ENCODE measurements around the gene BLMH.

Gene BLMH

DNA sequence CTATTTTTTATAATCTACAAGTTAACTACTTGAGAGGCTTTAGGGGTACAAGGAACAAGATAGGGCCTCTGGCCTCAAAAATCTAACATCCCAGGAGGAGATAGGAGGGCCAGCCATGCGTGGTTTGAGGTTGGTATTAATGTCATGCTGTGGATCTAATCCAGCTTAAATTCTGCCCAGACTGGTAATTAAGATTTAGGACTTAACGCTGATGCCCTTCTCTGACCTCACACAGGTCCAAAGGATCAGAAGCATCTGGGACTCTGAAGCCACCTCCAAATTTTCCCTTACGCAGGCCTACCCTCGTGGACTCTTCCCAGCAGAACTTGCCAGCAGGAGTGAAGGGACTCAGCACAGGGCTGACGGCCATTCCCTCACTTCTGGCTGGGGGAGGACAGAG lies 71.3 kb downstream of the BLMH start:
- TF ChIP-seq, protein P1, sequence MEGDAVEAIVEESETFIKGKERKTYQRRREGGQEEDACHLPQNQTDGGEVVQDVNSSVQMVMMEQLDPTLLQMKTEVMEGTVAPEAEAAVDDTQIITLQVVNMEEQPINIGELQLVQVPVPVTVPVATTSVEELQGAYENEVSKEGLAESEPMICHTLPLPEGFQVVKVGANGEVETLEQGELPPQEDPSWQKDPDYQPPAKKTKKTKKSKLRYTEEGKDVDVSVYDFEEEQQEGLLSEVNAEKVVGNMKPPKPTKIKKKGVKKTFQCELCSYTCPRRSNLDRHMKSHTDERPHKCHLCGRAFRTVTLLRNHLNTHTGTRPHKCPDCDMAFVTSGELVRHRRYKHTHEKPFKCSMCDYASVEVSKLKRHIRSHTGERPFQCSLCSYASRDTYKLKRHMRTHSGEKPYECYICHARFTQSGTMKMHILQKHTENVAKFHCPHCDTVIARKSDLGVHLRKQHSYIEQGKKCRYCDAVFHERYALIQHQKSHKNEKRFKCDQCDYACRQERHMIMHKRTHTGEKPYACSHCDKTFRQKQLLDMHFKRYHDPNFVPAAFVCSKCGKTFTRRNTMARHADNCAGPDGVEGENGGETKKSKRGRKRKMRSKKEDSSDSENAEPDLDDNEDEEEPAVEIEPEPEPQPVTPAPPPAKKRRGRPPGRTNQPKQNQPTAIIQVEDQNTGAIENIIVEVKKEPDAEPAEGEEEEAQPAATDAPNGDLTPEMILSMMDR (conservative IDR thresholded peaks at IDR 0.05; ENCODE audit: low read depth), result no peak
- ChIA-PET POLR2A (ENCODE audit: low non-redundant PET) (no interaction called here), CTCF (interaction anchor here (0.5 to 0.6 kb wide), 2 partner anchors 22 to 461 kb away, joined by 3 to 4 read pairs; no protein-coding TSS in a partner anchor)
- DNase-seq (ENCODE audit: low spot score), result no peak
- no peak overlapping the region for H3K27ac ChIP-seq

DNA sequence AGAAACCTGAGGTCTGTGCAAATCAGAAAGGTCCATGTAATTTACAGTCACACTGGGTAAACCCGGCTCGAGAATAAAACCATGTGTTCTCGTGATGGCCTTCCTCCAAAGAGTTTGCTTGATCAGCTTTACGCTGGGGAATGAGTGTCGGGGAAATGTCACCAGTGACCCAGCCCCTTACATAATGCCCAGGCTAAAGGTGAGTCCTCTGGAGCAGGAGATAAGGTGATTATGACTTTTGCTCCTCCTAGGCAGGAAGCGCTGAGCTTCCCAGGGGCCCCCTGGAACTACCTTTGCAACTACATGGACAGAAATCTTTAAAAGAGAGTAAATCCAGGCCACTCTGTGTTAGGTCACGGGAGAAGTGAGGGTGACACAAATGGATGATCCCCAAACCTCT lies 71.9 kb downstream of the BLMH start:
- CTCF ChIA-PET, result interaction anchor here (0.6 to 1.5 kb wide), 2 partner anchors 13 to 22 kb away, joined by 3 to 4 read pairs; no protein-coding TSS in a partner anchor
- DNase-seq (ENCODE audit: low spot score), result no peak
- TF ChIP-seq, protein P1 (conservative IDR thresholded peaks at IDR 0.05; ENCODE audit: low read depth), result no peak
- H3K27ac ChIP-seq, result no peak overlapping the region
- POLR2A ChIA-PET (ENCODE audit: low non-redundant PET), result no interaction called here

DNA sequence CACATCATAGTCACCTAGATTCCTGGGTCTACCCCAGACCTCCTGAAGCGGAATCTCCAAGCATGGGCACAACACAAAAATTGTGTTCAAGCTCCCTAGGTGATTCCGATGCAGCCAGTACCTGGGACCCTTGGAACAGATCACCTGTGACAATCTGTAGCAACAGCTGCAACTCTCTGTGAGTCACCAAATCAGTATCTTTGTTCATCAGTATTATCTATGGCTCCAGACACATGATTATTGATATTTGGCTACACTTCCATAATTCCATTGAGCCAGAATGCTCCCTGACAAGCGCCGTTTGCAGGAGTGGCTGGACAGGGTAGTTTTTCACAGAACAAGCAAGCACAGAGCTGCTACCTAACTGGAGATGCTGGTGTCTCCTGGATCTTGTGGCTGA lies 72.4 kb downstream of the BLMH start:
- TF ChIP-seq, protein P1 (conservative IDR thresholded peaks at IDR 0.05; ENCODE audit: low read depth), result no peak
- POLR2A ChIA-PET (ENCODE audit: low non-redundant PET), result no interaction called here
- CTCF ChIA-PET, result interaction anchor here (1.5 kb wide), 1 partner anchor 13 kb away, joined by 3 read pairs; no protein-coding TSS in a partner anchor
- no peak for DNase-seq (ENCODE audit: low spot score)
- no peak overlapping the region for H3K27ac ChIP-seq

DNA sequence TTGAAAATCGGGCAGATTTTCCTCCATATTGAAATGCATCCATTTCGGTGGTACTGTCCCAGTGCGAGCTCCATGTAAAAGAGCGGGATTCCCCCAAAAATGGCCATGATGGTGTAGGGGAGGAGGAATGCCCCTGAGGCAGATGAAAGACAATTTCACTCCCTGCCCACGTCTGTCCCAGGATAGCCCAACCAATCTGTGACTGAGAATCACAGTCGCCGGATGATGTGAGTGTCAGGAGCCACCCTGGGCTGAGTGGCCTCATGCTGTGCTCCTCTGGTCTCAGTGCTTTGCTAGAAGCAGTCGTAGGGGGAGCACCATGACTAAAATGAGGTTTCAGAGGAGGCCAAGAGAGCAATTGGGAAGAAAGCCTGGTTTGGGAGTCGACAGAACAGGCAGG lies 72.9 kb downstream of the BLMH start:
- DNase-seq (ENCODE audit: low spot score), result no peak
- TF ChIP-seq, protein P1 (conservative IDR thresholded peaks at IDR 0.05; ENCODE audit: low read depth), result no peak
- POLR2A ChIA-PET (ENCODE audit: low non-redundant PET), result no interaction called here

DNA sequence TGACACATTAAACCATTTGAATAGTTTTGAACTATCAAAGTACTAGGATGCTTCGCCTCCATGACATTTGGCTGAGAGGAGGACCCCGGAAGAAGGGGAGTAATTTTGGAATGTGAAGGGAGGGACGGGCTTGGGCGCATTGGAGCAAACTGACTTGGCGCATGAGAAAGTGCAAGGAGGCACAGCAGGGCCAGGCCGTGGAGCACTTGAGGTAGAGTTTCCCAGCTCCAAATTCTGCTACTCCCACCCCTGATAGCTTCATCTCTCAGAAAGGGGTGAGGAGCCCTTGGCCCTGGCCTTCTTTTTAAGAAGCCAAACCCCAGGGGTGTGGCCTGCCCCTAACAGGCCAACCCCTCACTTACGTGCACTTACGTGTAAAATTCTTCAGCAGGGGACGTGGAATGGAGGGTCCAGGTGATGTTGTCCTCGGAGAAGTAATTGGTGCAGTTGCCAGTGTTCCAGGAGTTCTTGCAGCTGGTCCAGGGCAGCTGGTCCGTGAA lies 73.9 kb downstream of the BLMH start:
- no peak for DNase-seq (ENCODE audit: low spot score)
- CTCF ChIA-PET, result no interaction called here
- POLR2A ChIA-PET (ENCODE audit: low non-redundant PET), result no interaction called here
- H3K27ac ChIP-seq, result no peak overlapping the region
- TF ChIP-seq, protein P1 (conservative IDR thresholded peaks at IDR 0.05; ENCODE audit: low read depth), result no peak

More for the DNA sequence above, 72.9 kb downstream of the BLMH start:
- CTCF ChIA-PET, result interaction anchor here (1.5 kb wide), 1 partner anchor 14 kb away, joined by 3 read pairs; no protein-coding TSS in a partner anchor
- H3K27ac ChIP-seq, result no peak overlapping the region

DNA sequence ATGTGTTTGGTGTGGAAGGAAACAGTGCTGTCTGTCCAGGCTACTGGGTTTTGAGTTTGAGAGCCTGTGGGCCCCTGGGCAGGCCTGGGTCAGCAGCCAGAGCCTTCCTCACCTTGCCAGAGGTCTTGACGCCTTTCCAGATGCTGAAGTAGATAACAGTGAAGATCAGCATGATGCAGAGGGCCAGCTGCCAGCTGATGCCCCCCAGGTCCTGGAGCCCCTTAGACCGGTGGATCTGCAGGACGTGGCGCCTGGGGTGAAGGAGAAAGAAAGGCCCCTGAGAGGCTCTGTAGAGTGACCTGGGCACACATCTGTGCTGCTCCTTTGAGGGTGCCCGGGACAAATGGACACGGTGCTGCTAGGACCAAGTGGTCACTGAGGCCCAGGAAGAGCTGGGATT lies 74.7 kb downstream of the BLMH start:
- H3K27ac ChIP-seq, result no peak overlapping the region
- CTCF ChIA-PET, result no interaction called here
- POLR2A ChIA-PET (ENCODE audit: low non-redundant PET), result no interaction called here
- TF ChIP-seq, protein P1 (conservative IDR thresholded peaks at IDR 0.05; ENCODE audit: low read depth), result no peak
- DNase-seq (ENCODE audit: low spot score), result no peak
